ENCODE measurements around the gene SPATA31E1.
"Not testable (repeated sequence)": the region's sequence is repeated elsewhere in the genome, so short reads cannot be mapped to it uniquely, and the experiment has no call there.

SPATA31E1 gene

DNA sequence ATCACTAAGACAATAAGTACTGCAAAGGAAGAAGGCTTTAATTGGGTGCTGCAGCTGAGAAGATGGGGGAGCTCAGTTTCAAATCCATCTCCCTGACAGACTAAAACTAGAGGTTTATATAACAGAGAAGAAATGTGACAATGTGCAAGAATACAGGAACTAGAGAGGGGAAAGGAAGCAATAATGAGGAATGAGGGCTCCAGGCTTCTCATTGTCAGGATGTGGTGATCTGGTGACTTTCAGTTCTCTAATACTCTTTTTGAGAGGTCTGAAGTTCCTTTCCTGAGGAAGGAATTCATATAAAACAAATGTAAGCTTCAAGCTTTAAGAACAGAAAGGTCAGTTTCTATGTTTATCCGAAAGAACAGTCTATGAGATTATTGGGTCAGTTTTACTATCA, 42.5 kb upstream of the SPATA31E1 start:
- H3K36me3 ChIP-seq (ENCODE audit: insufficient read depth, low read length): no peaks in the 10 kb centered on the region
- H3K4me2 ChIP-seq (ENCODE audit: low read length): no peak overlapping the region
- no peaks in the 10 kb centered on the region for H3K4me1 ChIP-seq (ENCODE audit: insufficient read depth, low read length, severe bottlenecking)
- TF ChIP-seq CTCF (IDR thresholded peaks at IDR 0.05; ENCODE audit: low read length): no peak
- TF ChIP-seq EZH2 (IDR thresholded peaks at IDR 0.05; ENCODE audit: borderline replicate concordance, low read length): no peak
- H3K27me3 ChIP-seq (ENCODE audit: insufficient read depth, low read length): no peaks in the 10 kb centered on the region
- no peaks in the 10 kb centered on the region for H3K9me3 ChIP-seq (ENCODE audit: low read length)
- H3F3A ChIP-seq (ENCODE audit: insufficient read depth, low read length): no peaks in the 10 kb centered on the region
- no peak overlapping the region for H3K4me3 ChIP-seq (ENCODE audit: low read depth, low read length, poor library complexity, severe bottlenecking)
- no peak overlapping the region for H3K9ac ChIP-seq (ENCODE audit: low read length)
- H4K20me1 ChIP-seq (ENCODE audit: insufficient read depth, low read length): no peaks in the 10 kb centered on the region
- no peaks in the 10 kb centered on the region for H3K79me2 ChIP-seq (ENCODE audit: insufficient read depth, low read length)
- H3K27ac ChIP-seq (ENCODE audit: low read depth, low read length, poor library complexity, severe bottlenecking): no peak overlapping the region
- no peak overlapping the region for H2AFZ ChIP-seq (ENCODE audit: low read length)
- no peaks in the 10 kb centered on the region for H3K9me2 ChIP-seq (ENCODE audit: low read depth, low read length)

DNA sequence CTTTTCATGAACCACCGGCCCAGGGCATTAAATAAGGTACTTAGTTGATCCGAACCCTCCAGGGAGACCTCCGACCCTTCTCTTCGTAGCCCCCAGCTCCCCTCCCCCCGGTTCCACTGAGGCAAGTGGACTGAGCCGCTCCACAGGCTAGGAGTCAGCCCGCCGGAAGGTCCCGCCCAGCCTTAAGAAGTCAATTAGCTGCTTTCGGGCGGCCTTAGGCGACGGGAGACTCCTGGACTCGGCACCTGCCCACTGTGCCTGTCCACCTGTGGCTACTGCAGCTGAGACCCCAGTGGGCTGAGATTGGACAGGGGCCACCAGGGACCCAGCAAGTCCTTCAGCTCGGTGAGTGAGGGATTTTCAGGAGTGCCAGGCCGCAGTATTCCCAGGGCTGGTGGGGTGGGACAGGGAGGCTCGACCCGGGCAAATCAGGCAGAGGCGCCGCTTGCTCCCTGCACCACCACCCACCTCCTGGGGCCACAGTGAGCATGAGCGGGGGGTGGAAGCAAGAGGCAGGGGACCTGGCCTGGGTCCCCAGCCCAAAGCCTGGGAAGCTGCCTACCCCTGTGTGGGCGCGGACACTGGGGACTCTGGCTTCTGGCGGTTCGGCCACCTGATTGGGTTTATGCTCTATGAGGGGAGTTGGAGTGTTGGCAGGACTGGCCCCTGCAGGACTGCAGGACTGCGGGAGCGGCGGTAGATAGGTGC, 39.6 kb upstream of the SPATA31E1 start:
- Histone ChIP-seq H3K27ac (ENCODE audit: low read depth, low read length, poor library complexity, severe bottlenecking) (no peak overlapping the region), H3K9me3 (ENCODE audit: low read length) (no peaks in the 10 kb centered on the region), H3K9me2 (ENCODE audit: low read depth, low read length) (no peaks in the 10 kb centered on the region), H3F3A (ENCODE audit: insufficient read depth, low read length) (no peaks in the 10 kb centered on the region), H3K4me3 (ENCODE audit: low read depth, low read length, poor library complexity, severe bottlenecking) (no peak overlapping the region), H3K4me2 (ENCODE audit: low read length) (no peak overlapping the region), H3K4me1 (ENCODE audit: insufficient read depth, low read length, severe bottlenecking) (no peaks in the 10 kb centered on the region), H4K20me1 (ENCODE audit: insufficient read depth, low read length) (no peaks in the 10 kb centered on the region), H3K36me3 (ENCODE audit: insufficient read depth, low read length) (no peaks in the 10 kb centered on the region), H3K9ac (ENCODE audit: low read length) (no peak overlapping the region), H3K79me2 (ENCODE audit: insufficient read depth, low read length) (no peaks in the 10 kb centered on the region), H3K27me3 (ENCODE audit: insufficient read depth, low read length) (no peaks in the 10 kb centered on the region), H2AFZ (ENCODE audit: low read length) (no peak overlapping the region)
- TF ChIP-seq CTCF (IDR thresholded peaks at IDR 0.05; ENCODE audit: low read length) (no peak), EZH2 (IDR thresholded peaks at IDR 0.05; ENCODE audit: borderline replicate concordance, low read length) (no peak)

DNA sequence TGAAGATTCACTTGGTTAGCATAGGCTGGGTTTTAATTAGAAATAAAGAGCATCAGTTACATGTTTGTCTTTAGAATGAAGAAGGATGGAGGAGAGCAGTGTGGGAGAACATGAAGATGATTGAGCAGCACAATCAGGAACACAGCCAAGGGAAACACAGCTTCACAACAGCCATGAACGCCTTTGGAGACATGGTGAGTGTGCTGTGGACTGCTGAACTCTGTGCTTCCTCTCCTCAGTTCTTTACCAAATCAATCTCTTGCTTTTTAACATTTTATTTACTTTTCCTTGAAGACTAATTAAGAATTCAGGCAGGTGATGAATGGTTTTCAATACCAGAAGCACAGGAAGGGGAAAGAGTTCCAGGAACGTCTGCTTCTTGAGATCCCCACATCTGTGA, 38.2 kb upstream of the SPATA31E1 start:
- Histone ChIP-seq H3K4me1 (ENCODE audit: insufficient read depth, low read length, severe bottlenecking) (no peaks in the 10 kb centered on the region), H3K9me3 (ENCODE audit: low read length) (no peaks in the 10 kb centered on the region), H3K27ac (ENCODE audit: low read depth, low read length, poor library complexity, severe bottlenecking) (no peak overlapping the region), H3K4me2 (ENCODE audit: low read length) (no peak overlapping the region), H3K36me3 (ENCODE audit: insufficient read depth, low read length) (no peaks in the 10 kb centered on the region), H2AFZ (ENCODE audit: low read length) (no peak overlapping the region), H3K9ac (ENCODE audit: low read length) (no peak overlapping the region), H3K9me2 (ENCODE audit: low read depth, low read length) (no peaks in the 10 kb centered on the region), H3K4me3 (ENCODE audit: low read depth, low read length, poor library complexity, severe bottlenecking) (no peak overlapping the region), H3F3A (ENCODE audit: insufficient read depth, low read length) (no peaks in the 10 kb centered on the region), H3K27me3 (ENCODE audit: insufficient read depth, low read length) (no peaks in the 10 kb centered on the region), H3K79me2 (ENCODE audit: insufficient read depth, low read length) (no peaks in the 10 kb centered on the region), H4K20me1 (ENCODE audit: insufficient read depth, low read length) (no peaks in the 10 kb centered on the region)
- TF ChIP-seq CTCF (IDR thresholded peaks at IDR 0.05; ENCODE audit: low read length) (no peak), EZH2 (IDR thresholded peaks at IDR 0.05; ENCODE audit: borderline replicate concordance, low read length) (no peak)

GRCh38 chr9:87847817-87848216, 34.9 kb upstream of the SPATA31E1 start:
- not testable (repeated sequence) for H3K4me3 ChIP-seq (ENCODE audit: low read depth, low read length, poor library complexity, severe bottlenecking); H3K27ac ChIP-seq (ENCODE audit: low read depth, low read length, poor library complexity, severe bottlenecking); H2AFZ ChIP-seq (ENCODE audit: low read length); H3F3A ChIP-seq (ENCODE audit: insufficient read depth, low read length); H4K20me1 ChIP-seq (ENCODE audit: insufficient read depth, low read length); H3K4me2 ChIP-seq (ENCODE audit: low read length); H3K79me2 ChIP-seq (ENCODE audit: insufficient read depth, low read length); H3K9me3 ChIP-seq (ENCODE audit: low read length); H3K36me3 ChIP-seq (ENCODE audit: insufficient read depth, low read length); H3K4me1 ChIP-seq (ENCODE audit: insufficient read depth, low read length, severe bottlenecking); H3K9me2 ChIP-seq (ENCODE audit: low read depth, low read length); H3K27me3 ChIP-seq (ENCODE audit: insufficient read depth, low read length); H3K9ac ChIP-seq (ENCODE audit: low read length)

Data from OCI-LY1 (cell line).